ENCODE data around the gene ADAMTS14.

DNA sequence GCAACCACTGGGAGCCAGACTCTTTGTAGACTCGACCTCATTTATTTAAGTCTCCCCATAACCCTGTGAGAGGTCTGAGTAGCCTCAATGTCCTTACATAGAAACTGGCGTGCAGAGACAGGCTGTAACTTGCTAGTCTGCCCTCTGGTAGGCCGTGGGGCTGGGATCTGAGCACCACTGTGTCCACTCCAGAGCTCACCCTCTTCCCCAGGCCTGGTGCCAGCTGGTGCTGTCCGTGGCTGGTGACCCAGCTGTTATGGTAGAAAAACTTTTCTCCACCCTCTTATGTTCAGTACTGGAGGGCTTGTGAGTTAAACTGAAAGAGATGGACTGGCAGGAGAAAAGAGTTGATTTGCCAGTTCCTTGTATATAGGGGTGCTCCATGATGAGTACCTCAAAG, 41.9 kb downstream of the ADAMTS14 start:
- TF ChIP-seq POLR2A (IDR thresholded peaks at IDR 0.05; ENCODE audit: low read length) = no peak
- no peak for TF ChIP-seq GATA1 (IDR thresholded peaks at IDR 0.05; ENCODE audit: low read depth, low read length)

Data from erythroblast (primary cell).